ENCODE data around the gene OR8G1.
A peak's percentile ranks its signal among the peaks of the same experiment; 100 is the strongest.

Gene OR8G1

GRCh38 chr11:124240621-124241397, at the start of gene OR8G1:
OR8G1 (plus strand) TSS chr11:124241095; CDS start chr11:124249676, 8,581 bp downstream.
- DNase-seq = no peak

- DNase-seq = no peak
Observed at GRCh38 chr11:124193221-124194010, 47.5 kb upstream of the OR8G1 start.

GRCh38 chr11:124194293-124195188, 46.4 kb upstream of the OR8G1 start:
- DNase-seq = no peak

GRCh38 chr11:124195189-124195734, 45.6 kb upstream of the OR8G1 start:
- DNase-seq = peak; percentile 38

- no peak for DNase-seq
Observed at GRCh38 chr11:124197999-124198398, 42.9 kb upstream of the OR8G1 start.

GRCh38 chr11:124198897-124199296, 42.0 kb upstream of the OR8G1 start:
- no peak for DNase-seq

- DNase-seq = no peak
Observed at GRCh38 chr11:124199702-124200101, 41.2 kb upstream of the OR8G1 start.

- no peak for DNase-seq
Observed at GRCh38 chr11:124200671-124201070, 40.2 kb upstream of the OR8G1 start.

- DNase-seq = no peak
Observed at GRCh38 chr11:124202951-124203350, 37.9 kb upstream of the OR8G1 start.

GRCh38 chr11:124204008-124204407, 36.9 kb upstream of the OR8G1 start:
- DNase-seq = no peak

GRCh38 chr11:124207102-124207792, 33.6 kb upstream of the OR8G1 start:
- DNase-seq = no peak

- DNase-seq = no peak
Observed at GRCh38 chr11:124209824-124210357, 31.0 kb upstream of the OR8G1 start.

GRCh38 chr11:124210421-124210820, 30.5 kb upstream of the OR8G1 start:
- DNase-seq = no peak

- DNase-seq = no peak
Observed at GRCh38 chr11:124211321-124211720, 29.6 kb upstream of the OR8G1 start.

- DNase-seq = no peak
Observed at GRCh38 chr11:124214027-124214426, 26.9 kb upstream of the OR8G1 start.

GRCh38 chr11:124219126-124219525, 21.8 kb upstream of the OR8G1 start:
- no peak for DNase-seq

GRCh38 chr11:124222407-124222806, 18.5 kb upstream of the OR8G1 start:
- DNase-seq = no peak

GRCh38 chr11:124224618-124225423, 16.1 kb upstream of the OR8G1 start:
- DNase-seq = peak; percentile 49

GRCh38 chr11:124225471-124225870, 15.4 kb upstream of the OR8G1 start:
- no peak for DNase-seq

- no peak for DNase-seq
Observed at GRCh38 chr11:124233376-124233775, 7.5 kb upstream of the OR8G1 start.

- no peak for DNase-seq
Observed at GRCh38 chr11:124238512-124238911, 2.4 kb upstream of the OR8G1 start.

All from CD4-positive, alpha-beta T cell treated with Interleukin-15 for 1 hour (primary cell).